DND-41 (cell line): ENCODE results near the gene TAF8.

Experiments
- ATAC-seq: fragments of 200-7000 bp; cut with Tn5 transposase; 3 replicates; pipeline ENCODE4 v1.9.1; 2021; ENCODE audit warnings: low read depth; ENCODE audit not compliant: insufficient read depth
- DNase-seq: peaks from one replicate; pipeline ENCODE4 v3.0.0-alpha.2; 2020
- H2AFZ ChIP-seq: 2 replicates; pipeline ENCODE4 v1.6.0; 2012; ENCODE audit warnings: low read depth, low read length
- H3K27ac ChIP-seq: 2 replicates; pipeline ENCODE4 v1.5.1; 2012; ENCODE audit warnings: low read length, inconsistent platforms
- H3K27me3 ChIP-seq: fragments of 200-600 bp; sonication (generic); 2 replicates; pipeline ENCODE4 v1.6.0; 2012; ENCODE audit warnings: low read length, mild to moderate bottlenecking, inconsistent platforms; ENCODE audit not compliant: insufficient read depth, poor library complexity
- H3K36me3 ChIP-seq: 2 replicates; pipeline ENCODE4 v1.5.1; 2012; ENCODE audit warnings: low read length, inconsistent platforms; ENCODE audit not compliant: insufficient read depth
- H3K4me1 ChIP-seq: 2 replicates; pipeline ENCODE4 v1.5.1; 2012; ENCODE audit warnings: mild to moderate bottlenecking, low read length; ENCODE audit not compliant: insufficient read depth
- H3K4me2 ChIP-seq: 2 replicates; pipeline ENCODE4 v1.6.0; 2012; ENCODE audit warnings: mild to moderate bottlenecking, moderate library complexity, low read length, inconsistent platforms; ENCODE audit not compliant: insufficient read depth
- H3K4me3 ChIP-seq, 2 experiments: fragments of 200-600 bp in 1 of 2; shearing (Covaris generic) in 1 of 2; 2 replicates each; pipeline ENCODE4 v1.5.1; 2012 to 2016; ENCODE audit warnings: inconsistent platforms in 2 of 2, low read length in 2 of 2, mild to moderate bottlenecking in 2 of 2, low read depth in 1 of 2, moderate library complexity in 1 of 2
- H3K79me2 ChIP-seq: 2 replicates; pipeline ENCODE4 v1.6.0; 2012; ENCODE audit warnings: low read length, inconsistent platforms; ENCODE audit not compliant: insufficient read depth
- H3K9ac ChIP-seq: 2 replicates; pipeline ENCODE4 v1.6.0; 2012; ENCODE audit warnings: low read depth, mild to moderate bottlenecking, inconsistent platforms, low read length, moderate library complexity
- H3K9me3 ChIP-seq: 2 replicates; pipeline ENCODE4 v1.5.1; 2012; ENCODE audit warnings: low read length, moderate library complexity, mild to moderate bottlenecking, inconsistent platforms; ENCODE audit not compliant: insufficient read depth, severe bottlenecking
- H4K20me1 ChIP-seq: 2 replicates; pipeline ENCODE4 v1.6.0; 2012; ENCODE audit warnings: low read length; ENCODE audit not compliant: insufficient read depth
- EZH2 ChIP-seq: IDR thresholded peaks from 3 replicates; pipeline ENCODE4 v1.6.1; 2012; ENCODE audit warnings: borderline replicate concordance, low read depth, mild to moderate bottlenecking, moderate library complexity, low read length, inconsistent platforms; ENCODE audit not compliant: severe bottlenecking
- TF ChIP-seq, protein P1 (sequence below): IDR thresholded peaks from 2 replicates; pipeline ENCODE4 v1.5.1; 2012; ENCODE audit warnings: borderline replicate concordance, low read length, moderate library complexity, mild to moderate bottlenecking; ENCODE audit not compliant: poor library complexity, severe bottlenecking; ENCODE audit errors: extremely low read depth

Gene TAF8

GRCh38 chr6:42086046-42087035 lies 36.0 kb downstream of the TAF8 start:
- DNase-seq (no peak), ATAC-seq (no peak)
- Histone ChIP-seq H3K9me3 (no peaks in the 10 kb centered on the region), H3K9ac (no peak overlapping the region), H3K4me3 (no peak overlapping the region), H3K27me3 (no peaks in the 10 kb centered on the region), H3K4me2 (no peak overlapping the region), H3K4me1 (no peaks in the 10 kb centered on the region), H3K36me3 (peaks cover 4% of the 10 kb centered on the region; the same call in 1 of the 2 replicates), H3K27ac (no peak overlapping the region), H2AFZ (no peak overlapping the region), H4K20me1 (no peaks in the 10 kb centered on the region), H3K79me2 (no peaks in the 10 kb centered on the region)
- TF ChIP-seq, protein P1, sequence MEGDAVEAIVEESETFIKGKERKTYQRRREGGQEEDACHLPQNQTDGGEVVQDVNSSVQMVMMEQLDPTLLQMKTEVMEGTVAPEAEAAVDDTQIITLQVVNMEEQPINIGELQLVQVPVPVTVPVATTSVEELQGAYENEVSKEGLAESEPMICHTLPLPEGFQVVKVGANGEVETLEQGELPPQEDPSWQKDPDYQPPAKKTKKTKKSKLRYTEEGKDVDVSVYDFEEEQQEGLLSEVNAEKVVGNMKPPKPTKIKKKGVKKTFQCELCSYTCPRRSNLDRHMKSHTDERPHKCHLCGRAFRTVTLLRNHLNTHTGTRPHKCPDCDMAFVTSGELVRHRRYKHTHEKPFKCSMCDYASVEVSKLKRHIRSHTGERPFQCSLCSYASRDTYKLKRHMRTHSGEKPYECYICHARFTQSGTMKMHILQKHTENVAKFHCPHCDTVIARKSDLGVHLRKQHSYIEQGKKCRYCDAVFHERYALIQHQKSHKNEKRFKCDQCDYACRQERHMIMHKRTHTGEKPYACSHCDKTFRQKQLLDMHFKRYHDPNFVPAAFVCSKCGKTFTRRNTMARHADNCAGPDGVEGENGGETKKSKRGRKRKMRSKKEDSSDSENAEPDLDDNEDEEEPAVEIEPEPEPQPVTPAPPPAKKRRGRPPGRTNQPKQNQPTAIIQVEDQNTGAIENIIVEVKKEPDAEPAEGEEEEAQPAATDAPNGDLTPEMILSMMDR: no peak

- no peak overlapping the region for H3K9ac ChIP-seq
- H3K4me1 ChIP-seq: no peaks in the 10 kb centered on the region
- H3K27ac ChIP-seq: no peak overlapping the region
- H3K27me3 ChIP-seq: no peaks in the 10 kb centered on the region
- no peaks in the 10 kb centered on the region for H3K9me3 ChIP-seq
- DNase-seq: no peak
- no peak for ATAC-seq
- no peak overlapping the region for H3K4me3 ChIP-seq
- no peaks in the 10 kb centered on the region for H4K20me1 ChIP-seq
- no peaks in the 10 kb centered on the region for H3K79me2 ChIP-seq
- peaks cover 4% of the 10 kb centered on the region; the same call in 1 of the 2 replicates for H3K36me3 ChIP-seq
- no peak overlapping the region for H3K4me2 ChIP-seq
- TF ChIP-seq, protein P1: no peak
- no peak for TF ChIP-seq EZH2
- no peak overlapping the region for H2AFZ ChIP-seq
Observed at GRCh38 chr6:42088101-42088591, 37.8 kb downstream of the TAF8 start.

GRCh38 chr6:42090819-42091717 lies 40.7 kb downstream of the TAF8 start:
- Histone ChIP-seq H2AFZ (no peak overlapping the region), H3K27me3 (no peaks in the 10 kb centered on the region), H3K4me3 (no peak overlapping the region), H3K9me3 (no peaks in the 10 kb centered on the region), H4K20me1 (no peaks in the 10 kb centered on the region), H3K79me2 (no peaks in the 10 kb centered on the region), H3K4me1 (no peaks in the 10 kb centered on the region), H3K9ac (no peak overlapping the region), H3K4me2 (no peak overlapping the region), H3K36me3 (peaks cover 2% of the 10 kb centered on the region; the same call in 1 of the 2 replicates), H3K27ac (no peak overlapping the region)
- TF ChIP-seq EZH2: no peak
- TF ChIP-seq, protein P1: no peak
- ATAC-seq: no peak
- DNase-seq: no peak
